DMS114 treated with DMSO at 0.1 percent for 48 hours (cell line): ENCODE results near the gene CPS1.
A peak's percentile ranks its signal among the peaks of the same experiment; 100 is the strongest.

Source experiments
- DNase-seq: peaks from one replicate; lab custom pipeline; 2025; ENCODE audit not compliant: unreplicated experiment; lab: John Stamatoyannopoulos, UW

The CPS1 gene

GRCh38 chr2:210546424-210547208, 9.8 kb upstream of the CPS1 start:
- DNase-seq: no peak

- no peak for DNase-seq
Observed at GRCh38 chr2:210548031-210548430, 8.4 kb upstream of the CPS1 start.

GRCh38 chr2:210548878-210549384, 7.5 kb upstream of the CPS1 start:
- DNase-seq: no peak

GRCh38 chr2:210551001-210551400, 5.4 kb upstream of the CPS1 start:
- no peak for DNase-seq

- no peak for DNase-seq
Observed at GRCh38 chr2:210553373-210553772, 3.0 kb upstream of the CPS1 start.

GRCh38 chr2:210555555-210555954, 844 bp upstream of the CPS1 start:
- DNase-seq: no peak

- DNase-seq: no peak
Observed at GRCh38 chr2:210557721-210558120, 1.3 kb downstream of the CPS1 start.

- no peak for DNase-seq
Observed at GRCh38 chr2:210558708-210559107, 2.3 kb downstream of the CPS1 start.

GRCh38 chr2:210559182-210559581, 2.8 kb downstream of the CPS1 start:
- DNase-seq: no peak

- no peak for DNase-seq
Observed at GRCh38 chr2:210561475-210561874, 5.1 kb downstream of the CPS1 start.

- DNase-seq: no peak
Observed at GRCh38 chr2:210562091-210562490, 5.7 kb downstream of the CPS1 start.

- DNase-seq: no peak
Observed at GRCh38 chr2:210562502-210563080, 6.2 kb downstream of the CPS1 start.

- no peak for DNase-seq
Observed at GRCh38 chr2:210567279-210567678, 10.9 kb downstream of the CPS1 start.

- DNase-seq: no peak
Observed at GRCh38 chr2:210568108-210568507, 11.7 kb downstream of the CPS1 start.

GRCh38 chr2:210577263-210578071, 21.1 kb downstream of the CPS1 start:
- DNase-seq: peak; percentile 52

- no peak for DNase-seq
Observed at GRCh38 chr2:210584834-210585233, 28.4 kb downstream of the CPS1 start.

GRCh38 chr2:210586381-210586780, 30.0 kb downstream of the CPS1 start:
- no peak for DNase-seq

- no peak for DNase-seq
Observed at GRCh38 chr2:210591663-210592062, 35.3 kb downstream of the CPS1 start.

- DNase-seq: no peak
Observed at GRCh38 chr2:210592726-210593125, 36.3 kb downstream of the CPS1 start.

GRCh38 chr2:210593166-210593565, 36.8 kb downstream of the CPS1 start:
- no peak for DNase-seq

- DNase-seq: no peak
Observed at GRCh38 chr2:210598219-210598618, 41.8 kb downstream of the CPS1 start.

GRCh38 chr2:210599476-210599875, 43.1 kb downstream of the CPS1 start:
- DNase-seq: no peak
